ENCODE measurements around the gene FSD2.

FSD2 gene

GRCh38 chr15:82743810-82744209 lies 62.1 kb downstream of the FSD2 start:
- no peak for DNase-seq (ENCODE audit: low read depth, low spot score)

DNA sequence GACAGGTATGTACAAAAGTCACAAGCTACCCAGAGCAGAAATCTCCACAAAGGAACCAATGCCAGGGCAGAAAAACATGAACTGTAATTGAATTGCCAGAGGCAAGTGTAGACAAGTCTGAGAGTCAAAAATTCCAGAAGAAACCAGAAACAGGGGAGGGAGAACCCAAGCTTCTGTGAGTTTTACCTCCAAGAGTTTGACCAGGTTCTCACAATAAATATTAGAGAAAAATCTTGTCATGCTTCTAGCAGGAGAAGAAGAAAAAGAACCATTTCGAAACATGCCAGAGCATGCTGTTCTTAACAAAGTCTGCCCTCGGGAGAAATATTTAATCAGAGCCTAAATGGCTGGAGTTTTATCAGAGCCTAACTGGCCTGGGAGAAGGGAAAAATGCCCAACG lies 63.7 kb downstream of the FSD2 start:
- TF ChIP-seq, protein P1, sequence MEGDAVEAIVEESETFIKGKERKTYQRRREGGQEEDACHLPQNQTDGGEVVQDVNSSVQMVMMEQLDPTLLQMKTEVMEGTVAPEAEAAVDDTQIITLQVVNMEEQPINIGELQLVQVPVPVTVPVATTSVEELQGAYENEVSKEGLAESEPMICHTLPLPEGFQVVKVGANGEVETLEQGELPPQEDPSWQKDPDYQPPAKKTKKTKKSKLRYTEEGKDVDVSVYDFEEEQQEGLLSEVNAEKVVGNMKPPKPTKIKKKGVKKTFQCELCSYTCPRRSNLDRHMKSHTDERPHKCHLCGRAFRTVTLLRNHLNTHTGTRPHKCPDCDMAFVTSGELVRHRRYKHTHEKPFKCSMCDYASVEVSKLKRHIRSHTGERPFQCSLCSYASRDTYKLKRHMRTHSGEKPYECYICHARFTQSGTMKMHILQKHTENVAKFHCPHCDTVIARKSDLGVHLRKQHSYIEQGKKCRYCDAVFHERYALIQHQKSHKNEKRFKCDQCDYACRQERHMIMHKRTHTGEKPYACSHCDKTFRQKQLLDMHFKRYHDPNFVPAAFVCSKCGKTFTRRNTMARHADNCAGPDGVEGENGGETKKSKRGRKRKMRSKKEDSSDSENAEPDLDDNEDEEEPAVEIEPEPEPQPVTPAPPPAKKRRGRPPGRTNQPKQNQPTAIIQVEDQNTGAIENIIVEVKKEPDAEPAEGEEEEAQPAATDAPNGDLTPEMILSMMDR (IDR thresholded peaks at IDR 0.05; ENCODE audit: low read depth, low read length): no peak
- DNase-seq (ENCODE audit: low read depth, low spot score): no peak
- in situ Hi-C loops (cut with HindIII; ENCODE audit: low sequenced_read_pairs): no loop called here
- H3K4me3 ChIP-seq (ENCODE audit: low read depth, low read length): no peak overlapping the region

More at GRCh38 chr15:82743810-82744209, 62.1 kb downstream of the FSD2 start:
- no peak overlapping the region for H3K4me3 ChIP-seq (ENCODE audit: low read depth, low read length)
- TF ChIP-seq, protein P1 (IDR thresholded peaks at IDR 0.05; ENCODE audit: low read depth, low read length): no peak
- in situ Hi-C loops (cut with HindIII; ENCODE audit: low sequenced_read_pairs): no loop called here

- H3K4me3 ChIP-seq (ENCODE audit: low read depth, low read length): no peak overlapping the region
- in situ Hi-C loops (cut with HindIII; ENCODE audit: low sequenced_read_pairs): no loop called here
- TF ChIP-seq, protein P1 (IDR thresholded peaks at IDR 0.05; ENCODE audit: low read depth, low read length): no peak
- no peak for DNase-seq (ENCODE audit: low read depth, low spot score)
Measured at GRCh38 chr15:82739086-82739485, 66.8 kb downstream of the FSD2 start.

DNA sequence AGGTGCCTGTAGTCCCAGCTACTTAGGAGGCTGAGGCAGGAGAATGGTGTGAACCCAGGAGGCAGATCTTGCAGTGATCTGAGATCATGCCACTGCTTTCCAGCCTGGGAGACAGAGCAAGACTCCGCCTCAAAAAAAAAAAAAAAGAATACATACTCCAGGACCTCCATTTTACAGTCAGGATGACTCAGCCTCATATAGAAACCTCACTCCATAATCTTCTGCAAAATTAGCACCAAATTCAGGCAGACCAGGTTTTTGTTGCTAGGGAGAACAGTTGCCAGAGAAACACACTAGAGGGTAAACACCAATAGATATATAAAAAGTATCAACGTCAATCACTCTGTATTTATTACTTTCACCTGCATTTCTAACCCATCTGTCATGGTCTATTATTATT lies 67.9 kb downstream of the FSD2 start:
- in situ Hi-C loops (cut with HindIII; ENCODE audit: low sequenced_read_pairs): no loop called here
- no peak for DNase-seq (ENCODE audit: low read depth, low spot score)
- no peak overlapping the region for H3K4me3 ChIP-seq (ENCODE audit: low read depth, low read length)
- TF ChIP-seq, protein P1 (IDR thresholded peaks at IDR 0.05; ENCODE audit: low read depth, low read length): no peak

GRCh38 chr15:82731527-82731926 lies 74.3 kb downstream of the FSD2 start:
- no peak for DNase-seq (ENCODE audit: low read depth, low spot score)
- in situ Hi-C loops (cut with HindIII; ENCODE audit: low sequenced_read_pairs): no loop called here
- TF ChIP-seq, protein P1 (IDR thresholded peaks at IDR 0.05; ENCODE audit: low read depth, low read length): no peak
- no peak overlapping the region for H3K4me3 ChIP-seq (ENCODE audit: low read depth, low read length)

DNA sequence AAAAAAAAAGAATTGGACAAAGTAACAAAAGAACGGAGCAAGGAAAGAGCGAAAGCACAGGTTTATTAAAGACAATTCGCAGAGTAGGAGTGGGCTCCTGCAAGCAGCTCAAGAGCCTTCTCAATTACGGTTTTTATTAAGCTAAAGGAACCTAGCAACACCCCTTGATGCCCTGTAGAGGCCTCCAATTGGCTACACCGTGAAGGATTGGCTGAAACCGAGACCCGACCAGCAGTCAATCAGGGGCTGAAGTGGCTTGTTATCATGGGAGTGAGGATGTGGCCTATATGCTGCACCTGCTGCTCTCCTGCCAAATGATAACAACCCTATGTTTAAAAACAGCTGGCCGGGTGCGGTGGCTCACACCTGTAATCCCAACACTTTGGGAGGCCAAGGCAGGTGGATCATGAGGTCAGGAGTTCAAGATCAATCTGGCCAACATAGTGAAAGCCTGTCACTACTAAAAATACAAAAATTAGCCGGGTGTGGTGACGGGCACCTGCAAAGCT lies 75.8 kb downstream of the FSD2 start:
- in situ Hi-C loops (cut with HindIII; ENCODE audit: low sequenced_read_pairs): no loop called here
- no peak overlapping the region for H3K4me3 ChIP-seq (ENCODE audit: low read depth, low read length)
- DNase-seq (ENCODE audit: low read depth, low spot score): no peak
- TF ChIP-seq, protein P1 (IDR thresholded peaks at IDR 0.05; ENCODE audit: low read depth, low read length): no peak

- in situ Hi-C loops (cut with HindIII; ENCODE audit: low sequenced_read_pairs): no loop called here
- TF ChIP-seq, protein P1 (IDR thresholded peaks at IDR 0.05; ENCODE audit: low read depth, low read length): no peak
- DNase-seq (ENCODE audit: low read depth, low spot score): no peak
- no peak overlapping the region for H3K4me3 ChIP-seq (ENCODE audit: low read depth, low read length)
Measured at GRCh38 chr15:82726816-82727215, 79.1 kb downstream of the FSD2 start.
